HepG2 (cell line): Measurements from ENCODE around the gene KIF26B. TPM values are rescaled to one million over a fixed set of nuclear protein-coding genes. Genes with fewer than 3 reads are reported as not detected.

Source experiments
- ATAC-seq: fragments of 200-7000 bp; cut with Tn5 transposase; 3 replicates; pipeline ENCODE4 v1.9.1; 2020; ENCODE audit warnings: mild to moderate bottlenecking, moderate library complexity
- BruUV-seq: library from RNA; stranded (reverse); fragments of 400-500 nt; replicated peaks from 2 replicates; lab custom pipeline; 2021; lab: Mats Ljungman, UMichigan
- CTCF ChIA-PET: fragments of 300-600 bp; formaldehyde crosslinking; extraction: SDS; loops from one replicate; lab custom pipeline; 2021; ENCODE audit warnings: low total read pairs, inconsistent platforms, low intra/inter-chr PET ratio; lab: Yijun Ruan, JAX
- POLR2A ChIA-PET: fragments of 350-600 bp; sonication (Branson Sonifier 250); formaldehyde crosslinking; loops from one replicate; lab custom pipeline; 2020; ENCODE audit warnings: antibody characterized with exemption, inconsistent platforms; lab: Yijun Ruan, JAX
- DNase-seq: peaks from one replicate; pipeline ENCODE4 v3.0.0-alpha.2; 2015; ENCODE audit warnings: low spot score
- FAIRE-seq: peaks from 3 replicates; lab custom pipeline; 2011; peaks lifted over from hg19 to GRCh38; lab: Jason Lieb, UNC
- H2AFZ ChIP-seq: one replicate; pipeline ENCODE4 v1.6.1; 2011; ENCODE audit warnings: low read length, inconsistent platforms
- H3K27ac ChIP-seq: fragments of 300-600 bp; 3 replicates; pipeline ENCODE4 v1.8.0; 2011; ENCODE audit warnings: mixed run types, mild to moderate bottlenecking, mixed read lengths, low read length, inconsistent platforms; ENCODE audit not compliant: insufficient read depth; ENCODE audit errors: extremely low read length
- H3K27me3 ChIP-seq, 2 experiments: fragments of 200-600 bp in 1 of 2; 2 replicates in 1 of 2; 3 replicates in 1 of 2; pipeline versions ENCODE4 v1.6.0 to v1.8.0; 2011; ENCODE audit warnings: low read length in 2 of 2, mild to moderate bottlenecking in 2 of 2, moderate library complexity in 2 of 2, inconsistent platforms in 1 of 2; ENCODE audit not compliant: insufficient read depth in 2 of 2, control insufficient read depth in 1 of 2
- H3K36me3 ChIP-seq, 2 experiments: fragments of 200-600 bp in 1 of 2; replicated peaks in 1 of 2; 2 replicates in 1 of 2; 3 replicates in 1 of 2; pipeline versions ENCODE4 v1.5.1 to v1.8.0; 2011; ENCODE audit warnings: low read length in 2 of 2, inconsistent platforms in 1 of 2; ENCODE audit not compliant: insufficient read depth in 2 of 2, control insufficient read depth in 1 of 2
- H3K4me1 ChIP-seq: 2 replicates; pipeline ENCODE4 v1.5.1; 2012; ENCODE audit warnings: low read length, inconsistent platforms; ENCODE audit not compliant: insufficient read depth
- H3K4me2 ChIP-seq: 2 replicates; pipeline ENCODE4 v1.6.0; 2011; ENCODE audit warnings: low read depth, low read length, inconsistent platforms
- H3K4me3 ChIP-seq, 3 experiments: fragments of 200-600 bp in 1 of 3; sonication (generic), shearing (Covaris generic) in 1 of 3; replicated peaks in 1 of 3; 2 replicates each; pipeline ENCODE4 v1.5.1; 2011 to 2016; ENCODE audit warnings: low read length in 3 of 3, inconsistent platforms in 2 of 3, low read depth in 2 of 3, mild to moderate bottlenecking in 2 of 3, control low read depth in 1 of 3, mixed read lengths in 1 of 3; ENCODE audit not compliant: insufficient read depth in 1 of 3
- H3K79me2 ChIP-seq: one replicate; pipeline ENCODE4 v1.6.1; 2011; ENCODE audit warnings: low read length, inconsistent platforms; ENCODE audit not compliant: insufficient read depth
- H3K9ac ChIP-seq: 2 replicates; pipeline ENCODE4 v1.6.0; 2011; ENCODE audit warnings: mild to moderate bottlenecking, low read depth, low read length, inconsistent platforms; ENCODE audit not compliant: insufficient read depth
- H3K9me3 ChIP-seq: 2 replicates; pipeline ENCODE4 v1.5.1; 2012; ENCODE audit warnings: mild to moderate bottlenecking, low read length
- H4K20me1 ChIP-seq: 2 replicates; pipeline ENCODE4 v1.6.0; 2011; ENCODE audit warnings: inconsistent platforms, mild to moderate bottlenecking, low read length, moderate library complexity; ENCODE audit not compliant: insufficient read depth
- CSRNP1 ChIP-seq: sonication (generic); formaldehyde crosslinking; IDR thresholded peaks from 2 replicates; pipeline ENCODE4 v1.8.1; 2023; ENCODE audit warnings: mild to moderate bottlenecking, missing genetic modification reagents
- DPF2 ChIP-seq: sonication (generic); formaldehyde crosslinking; IDR thresholded peaks from 2 replicates; pipeline ENCODE4 v1.4.0; 2020; ENCODE audit warnings: mild to moderate bottlenecking, low read depth, missing genetic modification reagents, borderline replicate concordance
- ELF3 ChIP-seq: IDR thresholded peaks from 2 replicates; pipeline ENCODE4 v1.6.1; 2016; ENCODE audit warnings: missing genetic modification reagents, missing compliant biosample characterization
- GATAD2A ChIP-seq: IDR thresholded peaks from 2 replicates; pipeline ENCODE4 v1.6.1; 2016
- HNRNPH1 ChIP-seq: fragments of 200-400 bp; formaldehyde crosslinking; optimal IDR thresholded peaks from 2 replicates; pipeline ENCODE3; 2017; ENCODE audit warnings: mild to moderate bottlenecking, low read depth, low read length
- MBD4 ChIP-seq: IDR thresholded peaks from 2 replicates; pipeline ENCODE4 v1.6.1; 2012; ENCODE audit warnings: low read length, inconsistent platforms, borderline replicate concordance
- NFIC ChIP-seq: IDR thresholded peaks from 2 replicates; pipeline ENCODE4 v1.6.1; 2012; ENCODE audit warnings: mild to moderate bottlenecking, low read length, inconsistent platforms
- PREB ChIP-seq: sonication (generic); formaldehyde crosslinking; IDR thresholded peaks from 2 replicates; pipeline ENCODE4 v1.4.0; 2020; ENCODE audit warnings: missing genetic modification reagents
- PRMT3 ChIP-seq: sonication (generic); formaldehyde crosslinking; IDR thresholded peaks from 2 replicates; pipeline ENCODE4 v1.8.1; 2022; ENCODE audit warnings: low read depth, mild to moderate bottlenecking, moderate library complexity, missing genetic modification reagents, borderline replicate concordance
- SP140L ChIP-seq: sonication (generic); formaldehyde crosslinking; IDR thresholded peaks from 2 replicates; pipeline ENCODE4 v1.4.0; 2020; ENCODE audit warnings: missing genetic modification reagents, borderline replicate concordance
- ZNF30 ChIP-seq: sonication (generic); formaldehyde crosslinking; IDR thresholded peaks from 2 replicates; pipeline ENCODE4 v1.5.0; 2020; ENCODE audit warnings: mild to moderate bottlenecking, missing genetic modification reagents
- ZNF737 ChIP-seq: sonication (generic); formaldehyde crosslinking; IDR thresholded peaks from 2 replicates; pipeline ENCODE4 v1.5.0; 2020; ENCODE audit warnings: missing genetic modification reagents, mild to moderate bottlenecking, borderline replicate concordance
- WGBS: methylation state at CpG from one replicate; pipeline ENCODE4 v1.1.6; 2017; ENCODE audit warnings: low lambda C conversion rate; 5-methylcytosine and 5-hydroxymethylcytosine counted together
- in situ Hi-C: cut with HindIII; loops from 2 replicates; pipeline ENCODE4 v1.10.0; 2017; ENCODE audit warnings: low pct_unique_long_range_greater_than_20kb; ENCODE audit not compliant: extremely low pct_ligation_motif_present
- intact Hi-C: fragments of 100-400 bp; cut with micrococcal nuclease; formaldehyde crosslinking; loops from one replicate; pipeline ENCODE4 v1.10.0; 2022; ENCODE audit not compliant: unreplicated experiment
- polyA plus RNA-seq, 8 experiments: library from polyadenylated mRNA; depleted of rRNA in 3 of 8; stranded (reverse) in 7 of 8; unstranded in 1 of 8; fragments of >200 nt; fragmentation: Illumina TruSeq in 4 of 8; extraction: Trizol in 4 of 8; gene quantifications; 2 replicates each; pipeline versions ENCODE4 v1.2.1 to v1.2.3, GENCODE V29; 2011 to 2016; ENCODE audit warnings: low read depth in 4 of 8, missing spikeins in 1 of 8, mixed read lengths in 1 of 8; ENCODE audit not compliant: insufficient read depth in 1 of 8
- total RNA-seq, 5 experiments: library from RNA; depleted of rRNA; stranded (reverse); fragments of >200 nt; fragmentation: Illumina TruSeq; extraction: Trizol; gene quantifications; 2 replicates each; pipeline ENCODE4 v1.2.3, GENCODE V29; 2016; ENCODE audit warnings: low read depth in 1 of 5
- TF ChIP-seq, protein P1 (sequence below): sonication (generic); formaldehyde crosslinking; IDR thresholded peaks from 2 replicates; pipeline ENCODE4 v1.5.1; 2020; ENCODE audit warnings: mild to moderate bottlenecking, missing genetic modification reagents, borderline replicate concordance
- TF ChIP-seq, protein P2 (sequence below): sonication (generic); formaldehyde crosslinking; IDR thresholded peaks from 2 replicates; pipeline ENCODE4 v1.8.1; 2023; ENCODE audit warnings: missing genetic modification reagents, inconsistent platforms, borderline replicate concordance

The KIF26B gene
- total and polyA plus RNA-seq, 2 of the 13 experiments (the other 11 are each of a cell fraction or from before 2014, with no cell fraction given): 0.08 to 0.09 TPM

GRCh38 chr1:245645406-245645805 is 490.6 kb downstream of the KIF26B start:
- Histone ChIP-seq H3K27ac (no peak overlapping the region), H3K4me1 (peaks cover 11% of the 10 kb centered on the region; the same call in 1 of the 2 replicates), H3K9ac (no peak overlapping the region), H3K36me3 (no peaks in the 10 kb centered on the region), H3K79me2 (no peaks in the 10 kb centered on the region), H3K9me3 (peaks cover 17% of the 10 kb centered on the region), H4K20me1 (no peaks in the 10 kb centered on the region), H3K27me3 (peaks cover 0 to 4% of the 10 kb centered on the region in 2 experiments; a peak in 2 of 5 replicates), H2AFZ (no peak overlapping the region), H3K4me3 (no peak overlapping the region), H3K4me2 (no peak overlapping the region)
- TF ChIP-seq NFIC: no peak
- no peak for TF ChIP-seq PRMT3 (CRISPR knock-in tag)
- no peak for TF ChIP-seq ZNF30
- FAIRE-seq (no peak), ATAC-seq (no peak), DNase-seq (no peak)
- ChIA-PET POLR2A (no interaction called here), CTCF (no interaction called here)
- in situ Hi-C loops (no loop called here), intact Hi-C loops (no loop called here)
- WGBS: 16% methylated on average over 4 of the region's 4 CpGs
- no TSS peak for BruUV-seq

DNA sequence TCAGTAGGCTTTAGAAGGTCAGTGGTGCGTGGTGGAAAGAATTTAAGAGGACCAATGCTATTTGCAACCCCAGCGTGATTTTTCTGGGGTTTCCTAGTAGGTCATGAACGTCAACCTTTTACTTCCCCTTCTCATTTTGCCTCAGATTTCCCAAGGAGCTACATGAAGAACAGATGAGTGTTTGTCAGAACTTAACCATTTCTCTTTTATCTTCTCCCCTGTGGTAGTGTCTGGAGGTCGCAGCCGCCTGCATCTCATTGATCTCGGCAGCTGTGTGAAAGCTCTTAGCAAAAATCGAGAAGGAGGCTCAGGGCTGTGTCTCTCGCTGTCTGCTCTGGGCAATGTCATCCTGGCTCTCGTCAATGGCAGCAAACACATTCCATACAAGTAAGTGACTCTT is 491.1 kb downstream of the KIF26B start:
- Histone ChIP-seq H3K9ac (no peak overlapping the region), H3K79me2 (no peaks in the 10 kb centered on the region), H3K9me3 (peaks cover 15% of the 10 kb centered on the region), H3K4me1 (peaks cover 11% of the 10 kb centered on the region; the same call in 1 of the 2 replicates), H3K27me3 (peaks cover 0 to 4% of the 10 kb centered on the region in 2 experiments; a peak in 2 of 5 replicates), H3K4me3 (no peak overlapping the region), H3K36me3 (no peaks in the 10 kb centered on the region), H2AFZ (no peak overlapping the region), H4K20me1 (no peaks in the 10 kb centered on the region), H3K4me2 (no peak overlapping the region), H3K27ac (no peak overlapping the region)
- TF ChIP-seq SP140L (CRISPR knock-in tag) (no peak), HNRNPH1 (no peak), MBD4 (no peak), CSRNP1 (CRISPR knock-in tag) (no peak), ELF3 (CRISPR knock-in tag) (no peak), PREB (CRISPR knock-in tag) (no peak), GATAD2A (no peak), ZNF737 (CRISPR knock-in tag) (no peak), DPF2 (CRISPR knock-in tag) (no peak)
- TF ChIP-seq, protein P1, sequence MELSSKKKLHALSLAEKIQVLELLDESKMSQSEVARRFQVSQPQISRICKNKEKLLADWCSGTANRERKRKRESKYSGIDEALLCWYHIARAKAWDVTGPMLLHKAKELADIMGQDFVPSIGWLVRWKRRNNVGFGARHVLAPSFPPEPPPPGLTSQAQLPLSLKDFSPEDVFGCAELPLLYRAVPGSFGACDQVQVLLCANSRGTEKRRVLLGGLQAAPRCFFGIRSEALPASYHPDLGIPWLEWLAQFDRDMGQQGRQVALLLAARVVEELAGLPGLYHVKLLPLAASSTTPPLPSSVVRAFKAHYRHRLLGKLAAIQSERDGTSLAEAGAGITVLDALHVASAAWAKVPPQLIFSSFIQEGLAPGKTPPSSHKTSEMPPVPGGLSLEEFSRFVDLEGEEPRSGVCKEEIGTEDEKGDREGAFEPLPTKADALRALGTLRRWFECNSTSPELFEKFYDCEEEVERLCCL: no peak
- TF ChIP-seq, protein P2, sequence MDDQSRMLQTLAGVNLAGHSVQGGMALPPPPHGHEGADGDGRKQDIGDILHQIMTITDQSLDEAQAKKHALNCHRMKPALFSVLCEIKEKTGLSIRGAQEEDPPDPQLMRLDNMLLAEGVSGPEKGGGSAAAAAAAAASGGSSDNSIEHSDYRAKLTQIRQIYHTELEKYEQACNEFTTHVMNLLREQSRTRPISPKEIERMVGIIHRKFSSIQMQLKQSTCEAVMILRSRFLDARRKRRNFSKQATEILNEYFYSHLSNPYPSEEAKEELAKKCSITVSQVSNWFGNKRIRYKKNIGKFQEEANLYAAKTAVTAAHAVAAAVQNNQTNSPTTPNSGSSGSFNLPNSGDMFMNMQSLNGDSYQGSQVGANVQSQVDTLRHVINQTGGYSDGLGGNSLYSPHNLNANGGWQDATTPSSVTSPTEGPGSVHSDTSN (CRISPR knock-in tag): no peak
- 54% methylated on average over 9 of the region's 9 CpGs for WGBS
- ATAC-seq: no peak
- ChIA-PET CTCF (no interaction called here), POLR2A (no interaction called here)
- intact Hi-C loops (no loop called here), in situ Hi-C loops (no loop called here)
- DNase-seq: no peak
- BruUV-seq: no TSS peak
- no peak for FAIRE-seq
